Kidney (tissue), 14 donors: Measurements from ENCODE around the gene ITGB1BP2. TPM values are rescaled to one million over a fixed set of nuclear protein-coding genes. Genes with fewer than 3 reads are reported as not detected.

ENCODE experiments used
- DNase-seq, 5 donors: peaks; one replicate each; pipeline ENCODE4 v3.0.0-alpha.2; 2013 to 2020
- FAIRE-seq: peaks from 2 replicates; lab custom pipeline; 2012; peaks lifted over from hg19 to GRCh38; lab: Jason Lieb, UNC
- H3K27ac ChIP-seq, 2 donors: one replicate each; pipeline ENCODE4 v1.7.0; 2013; ENCODE audit warnings: low read depth in 2 of 2, low read length in 2 of 2, inconsistent platforms in 1 of 2
- H3K27me3 ChIP-seq: one replicate; pipeline ENCODE4 v1.7.1; 2013; ENCODE audit warnings: low read length, inconsistent platforms; ENCODE audit not compliant: control insufficient read depth, insufficient read depth
- H3K36me3 ChIP-seq, 3 donors: one replicate each; pipeline versions ENCODE4 v1.7.0 to v1.7.1; 2013; ENCODE audit warnings: low read length in 3 of 3, control low read depth in 1 of 3, inconsistent platforms in 1 of 3; ENCODE audit not compliant: insufficient read depth in 3 of 3, control insufficient read depth in 2 of 3
- H3K4me1 ChIP-seq, 3 donors: one replicate each; pipeline versions ENCODE4 v1.7.0 to v1.7.1; 2013; ENCODE audit warnings: low read length in 3 of 3, inconsistent platforms in 1 of 3, low read depth in 1 of 3; ENCODE audit not compliant: control insufficient read depth in 2 of 3, insufficient read depth in 2 of 3
- H3K4me3 ChIP-seq, 3 donors: one replicate each; pipeline versions ENCODE4 v1.7.0 to v1.8.1; 2013; ENCODE audit warnings: low read length in 3 of 3, control low read depth in 1 of 3, inconsistent platforms in 1 of 3
- H3K9ac ChIP-seq, 3 donors: one replicate each; pipeline versions ENCODE4 v1.7.0 to v1.7.1; 2013; ENCODE audit warnings: low read length in 3 of 3, control low read depth in 1 of 3, inconsistent platforms in 1 of 3
- H3K9me3 ChIP-seq, 3 donors: one replicate each; pipeline versions ENCODE4 v1.7.0 to v1.7.1; 2013; ENCODE audit warnings: low read length in 3 of 3, control low read depth in 1 of 3, inconsistent platforms in 1 of 3; ENCODE audit not compliant: control insufficient read depth in 2 of 3, insufficient read depth in 1 of 3
- CTCF ChIP-seq: IDR thresholded peaks from 3 replicates; pipeline ENCODE4 v1.5.1; 2012; ENCODE audit warnings: mild to moderate bottlenecking, moderate library complexity, borderline replicate concordance; ENCODE audit not compliant: insufficient read depth; ENCODE audit errors: extremely low read depth
- intact Hi-C: fragments of 100-400 bp; cut with DNase I; formaldehyde crosslinking; loops from one replicate; pipeline ENCODE4 v1.11.1; 2022
- polyA plus RNA-seq: library from polyadenylated mRNA; stranded (reverse); fragments of 350-450 nt; fragmentation: Illumina TruSeq; extraction: RNeasy Lipid Tissue Mini Kit (QIAGEN cat#74804); gene quantifications from one replicate; pipeline ENCODE4 v1.2.3, GENCODE V29; 2014; ENCODE audit warnings: low read depth, low replicate concordance; ENCODE audit not compliant: insufficient read depth
- total RNA-seq: library from RNA; stranded (reverse); fragmentation: NEBNext Ultra II Directional; extraction: Animal tissue kit (Norgen Biotek cat#: 25700); gene quantifications from one replicate; pipeline ENCODE4 v1.2.1, GENCODE V29; 2021
- donor health status: control.
- donor health status: control.
- donor health status: control.
- donor health status: control.
- donor health status: control.
- donor health status: DM: yes; HTN: yes; CAD: no.
- donor health status: Normal renal cell carcinoma (clear cell type).

The ITGB1BP2 gene
- total and polyA plus RNA-seq, 2 donors from 2014 or later = 1.8 TPM

DNA sequence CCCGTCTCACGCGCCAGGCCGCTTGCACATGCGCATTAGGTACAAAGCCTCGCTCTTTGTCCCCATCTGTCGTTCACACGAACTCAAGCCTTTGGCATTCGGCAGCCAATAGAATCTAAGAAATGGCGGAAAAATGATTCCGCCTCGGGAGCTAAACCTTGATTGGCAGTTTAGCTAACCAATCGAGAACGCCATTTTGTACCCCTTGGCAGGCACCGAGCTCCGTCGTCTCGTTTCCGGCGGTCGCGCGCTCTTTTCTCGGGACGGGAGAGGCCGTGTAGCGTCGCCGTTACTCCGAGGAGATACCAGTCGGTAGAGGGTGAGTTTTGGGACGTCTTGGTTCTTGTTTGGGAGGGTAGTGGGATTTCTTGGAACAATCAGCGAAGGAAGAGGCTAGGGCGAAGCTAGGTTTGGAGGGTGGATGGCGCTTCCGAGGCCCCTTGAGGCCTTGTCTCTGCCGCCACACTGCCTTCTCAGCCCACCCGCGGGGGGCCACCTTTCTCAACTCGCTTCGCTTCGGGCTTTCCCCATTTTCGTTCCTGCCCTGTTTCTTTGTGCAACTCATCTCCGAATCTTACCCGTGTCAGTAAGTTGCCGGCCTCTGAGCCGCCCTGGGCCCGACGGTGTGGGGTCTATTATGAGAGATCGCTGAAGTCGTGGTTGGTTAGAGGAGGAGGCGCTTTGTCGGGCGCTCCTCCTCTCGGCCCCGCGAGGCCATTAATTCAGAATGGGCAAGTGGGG lies 18.0 kb upstream of the ITGB1BP2 start, which contains the start of gene NONO:
TSS of gene NONO (plus strand) at position 233 of the 741 bp plus-strand sequence. CDS start 7,003 bp downstream, outside the sequence.
- H3K4me3 ChIP-seq = peak within 1 kb of the TSS; percentile 80 to 92 (median 87)
- no peak for TF ChIP-seq CTCF
- FAIRE-seq = peak; percentile 73
- DNase-seq = peak; percentile 92 to 99 (median 95)
- H3K27me3 ChIP-seq = no peaks in the 10 kb centered on the region
- intact Hi-C loops = no loop called here
- H3K9me3 ChIP-seq = no peaks in the 10 kb centered on the region
- peaks cover 0 to 5% (median 0%) of the 10 kb centered on the region in 3 donors for H3K4me1 ChIP-seq
- no peaks in the 10 kb centered on the region for H3K36me3 ChIP-seq
- H3K9ac ChIP-seq = peak within 1 kb of the TSS; percentile 82 to 85 (median 84)
- H3K27ac ChIP-seq = peak within 1 kb of the TSS; percentile 91 to 92

DNA sequence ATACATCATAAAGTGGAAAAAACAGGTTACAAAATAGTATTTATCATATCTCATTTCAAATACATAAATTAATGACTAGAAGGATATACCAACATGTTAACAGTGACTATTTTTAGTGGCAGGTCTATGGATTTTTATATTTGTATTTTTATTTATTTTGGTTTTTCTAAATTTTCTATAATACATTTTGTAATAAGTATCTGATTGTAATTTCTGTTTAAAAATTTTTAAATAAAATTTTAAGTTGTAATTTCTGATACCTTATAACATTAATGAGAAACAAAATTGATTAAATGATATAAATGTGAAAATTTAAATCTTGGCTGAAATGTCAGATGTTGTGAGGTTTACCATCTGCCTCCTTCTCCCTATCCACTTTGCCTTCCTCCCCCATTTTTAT lies 15.6 kb upstream of the ITGB1BP2 start:
- H3K4me3 ChIP-seq = peak overlapping the region in 2 of 3 donors; percentile 20 to 39
- H3K27ac ChIP-seq = no peak overlapping the region
- intact Hi-C loops = no loop called here
- peaks cover 0 to 5% (median 0%) of the 10 kb centered on the region in 3 donors for H3K36me3 ChIP-seq
- peak; percentile 79 for FAIRE-seq
- TF ChIP-seq CTCF = no peak
- no peaks in the 10 kb centered on the region for H3K27me3 ChIP-seq
- H3K9ac ChIP-seq = peak overlapping the region in 1 of 3 donors; percentile 26
- DNase-seq = no peak
- peaks cover 0 to 5% (median 0%) of the 10 kb centered on the region in 3 donors for H3K4me1 ChIP-seq
- H3K9me3 ChIP-seq = no peaks in the 10 kb centered on the region

DNA sequence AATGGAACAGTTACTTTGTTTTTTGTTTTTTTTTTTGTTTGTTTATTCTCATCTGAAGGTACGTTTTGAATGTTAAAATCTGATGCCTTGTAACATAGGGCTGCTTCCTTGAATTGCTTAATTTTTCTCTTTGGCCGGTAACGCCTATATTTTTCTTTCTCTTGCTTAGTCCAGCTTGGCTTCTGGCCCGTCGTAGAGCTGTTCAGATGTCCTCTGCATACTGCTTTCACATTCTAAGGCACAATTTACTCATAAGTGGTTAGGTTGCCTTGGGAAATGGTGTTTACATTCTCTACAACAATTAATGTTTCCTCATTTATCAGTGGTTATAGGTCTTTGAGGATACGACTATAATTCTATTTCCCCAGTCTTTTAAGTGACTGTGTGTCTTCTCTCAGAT lies 10.2 kb upstream of the ITGB1BP2 start:
- no peak for FAIRE-seq
- Histone ChIP-seq H3K27me3 (no peaks in the 10 kb centered on the region), H3K9me3 (no peaks in the 10 kb centered on the region), H3K9ac (no peak overlapping the region), H3K36me3 (peaks cover 8 to 40% (median 11%) of the 10 kb centered on the region in 3 donors), H3K4me3 (no peak overlapping the region), H3K4me1 (no peaks in the 10 kb centered on the region), H3K27ac (no peak overlapping the region)
- no peak for TF ChIP-seq CTCF
- DNase-seq = no peak
- intact Hi-C loops = no loop called here
